GM21786 (cell line): Measurements from ENCODE around the gene ASS1.

Source experiments
- ATAC-seq: cut with Tn5 transposase; IDR thresholded peaks from one replicate; pipeline ENCODE4 v1.9.1; 2021; ENCODE audit not compliant: unreplicated experiment

ASS1 gene

DNA sequence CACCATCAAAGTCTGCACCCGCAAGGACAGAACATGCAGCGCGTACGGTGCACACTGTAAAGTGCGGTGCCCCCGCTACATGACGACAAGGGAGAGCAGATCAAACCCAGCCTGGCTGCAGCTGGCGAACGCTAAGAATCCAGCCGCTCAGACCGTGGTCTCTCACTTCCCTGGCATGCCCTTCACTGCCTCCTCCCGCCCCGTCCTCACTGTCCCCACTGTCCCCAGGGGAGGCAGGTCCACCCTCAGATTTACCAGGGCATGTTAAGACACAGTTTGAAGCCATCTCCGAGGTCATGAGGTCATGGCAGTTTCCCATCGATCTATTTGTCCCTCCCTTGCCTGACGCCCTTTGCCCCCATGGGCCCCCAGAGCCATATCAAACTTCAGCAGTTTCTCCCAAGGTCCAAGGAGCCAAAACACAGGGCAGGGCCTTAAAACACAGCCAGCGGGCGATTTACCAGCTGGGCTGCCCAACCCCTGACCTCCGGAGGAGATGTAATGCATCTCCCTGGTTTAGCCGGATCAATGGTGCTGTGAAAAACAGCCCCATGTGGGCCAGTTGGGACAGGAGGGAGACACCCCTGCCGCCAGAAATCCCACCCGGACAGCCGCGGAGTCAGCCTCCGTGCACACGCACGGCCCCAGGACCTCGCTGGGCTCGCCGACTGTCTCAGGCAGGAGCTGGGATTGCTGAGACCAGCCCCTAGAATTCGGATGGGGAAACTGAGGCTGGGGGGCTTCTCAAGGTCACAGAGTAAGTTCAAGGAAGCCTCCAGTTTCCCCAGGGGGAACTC lies 82.3 kb downstream of the ASS1 start:
- no peak for ATAC-seq

DNA sequence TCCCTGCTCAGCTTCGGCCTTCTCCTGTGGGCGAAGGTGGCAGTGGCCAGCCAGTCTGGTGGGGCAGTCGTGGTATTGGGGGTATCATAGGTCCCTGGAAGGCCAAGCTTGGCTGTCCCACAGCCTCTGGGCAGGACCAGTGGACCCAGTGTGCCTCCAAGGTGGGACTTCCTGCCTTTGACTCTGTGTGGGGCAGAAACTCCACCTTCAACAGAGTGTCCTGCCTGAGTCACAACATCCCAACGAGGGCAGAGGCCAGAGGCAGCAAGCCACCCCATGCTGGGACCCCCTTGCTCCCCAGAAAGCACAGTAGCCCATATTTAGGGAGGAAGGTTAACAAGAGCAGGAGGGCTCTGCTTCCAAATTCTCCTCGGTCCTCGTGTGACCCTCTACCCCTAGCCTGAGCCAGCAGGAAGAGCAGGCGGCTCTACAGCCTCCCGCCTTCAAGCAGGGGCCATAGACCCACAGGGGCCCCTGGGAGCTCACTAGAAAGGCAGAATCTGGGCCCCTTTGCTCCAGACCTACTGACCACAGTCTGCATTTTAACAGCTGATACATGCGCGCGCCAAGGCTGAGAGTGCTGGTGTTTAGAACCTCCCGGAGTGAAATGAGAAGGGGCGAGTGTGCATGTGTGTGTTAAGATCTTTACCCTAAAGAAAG lies 83.0 kb downstream of the ASS1 start:
- no peak for ATAC-seq

DNA sequence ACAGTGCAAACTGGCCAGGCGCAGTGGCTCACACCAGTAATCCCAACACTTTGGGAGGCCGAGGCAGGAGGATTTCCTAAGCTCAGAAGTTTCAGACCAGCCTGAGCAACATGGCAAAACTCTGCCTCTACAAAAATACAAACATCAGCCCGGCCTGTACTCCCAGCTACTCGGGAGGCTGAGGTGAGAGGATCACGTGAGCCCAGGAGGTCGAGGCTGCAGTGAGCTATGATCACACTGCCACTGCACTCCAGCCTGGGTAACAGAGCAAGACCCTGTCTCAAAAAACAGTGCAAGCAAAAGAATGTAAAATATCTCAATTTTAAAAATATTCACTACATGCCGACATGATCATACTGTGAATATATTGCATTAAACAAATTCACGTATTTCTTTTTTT lies 83.9 kb downstream of the ASS1 start:
- no peak for ATAC-seq

DNA sequence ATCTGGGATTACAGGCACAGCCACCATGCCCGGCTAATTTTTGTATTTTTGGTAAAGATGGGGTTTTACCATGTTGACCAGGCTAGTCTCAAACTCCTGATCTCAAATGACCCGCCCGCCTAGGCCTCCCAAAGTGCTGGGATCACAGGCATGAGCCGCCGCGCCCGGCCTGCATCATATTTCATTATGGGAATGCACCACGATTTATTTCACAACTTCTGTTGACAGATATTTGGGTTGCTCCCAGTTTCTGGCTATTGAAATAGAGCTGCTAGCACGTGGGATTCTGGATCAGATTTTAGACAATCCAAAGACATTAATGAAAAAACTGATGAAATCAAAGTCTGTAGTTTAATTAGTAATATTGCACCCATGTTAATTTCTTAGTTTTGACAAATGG lies 86.2 kb downstream of the ASS1 start:
- no peak for ATAC-seq

DNA sequence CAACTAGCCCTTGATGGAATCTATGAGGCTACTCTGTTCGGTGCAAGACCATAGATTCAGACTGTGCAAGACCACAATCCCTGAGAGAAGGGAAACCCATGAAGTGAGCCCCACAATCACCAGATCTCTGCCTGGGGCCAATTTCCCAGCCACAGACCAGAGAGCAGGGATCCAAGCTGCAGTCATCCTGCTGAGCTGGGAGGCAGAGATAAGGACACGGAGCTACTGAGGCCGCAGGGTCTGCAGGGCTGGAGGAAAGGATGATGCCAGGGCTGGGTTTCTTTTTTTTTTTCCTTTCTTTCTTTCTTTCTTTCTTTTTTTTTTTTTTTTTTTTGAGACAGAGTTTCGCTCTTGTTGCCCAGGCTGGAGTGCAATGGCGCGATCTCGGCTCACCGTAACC lies 86.9 kb downstream of the ASS1 start:
- ATAC-seq, result no peak

DNA sequence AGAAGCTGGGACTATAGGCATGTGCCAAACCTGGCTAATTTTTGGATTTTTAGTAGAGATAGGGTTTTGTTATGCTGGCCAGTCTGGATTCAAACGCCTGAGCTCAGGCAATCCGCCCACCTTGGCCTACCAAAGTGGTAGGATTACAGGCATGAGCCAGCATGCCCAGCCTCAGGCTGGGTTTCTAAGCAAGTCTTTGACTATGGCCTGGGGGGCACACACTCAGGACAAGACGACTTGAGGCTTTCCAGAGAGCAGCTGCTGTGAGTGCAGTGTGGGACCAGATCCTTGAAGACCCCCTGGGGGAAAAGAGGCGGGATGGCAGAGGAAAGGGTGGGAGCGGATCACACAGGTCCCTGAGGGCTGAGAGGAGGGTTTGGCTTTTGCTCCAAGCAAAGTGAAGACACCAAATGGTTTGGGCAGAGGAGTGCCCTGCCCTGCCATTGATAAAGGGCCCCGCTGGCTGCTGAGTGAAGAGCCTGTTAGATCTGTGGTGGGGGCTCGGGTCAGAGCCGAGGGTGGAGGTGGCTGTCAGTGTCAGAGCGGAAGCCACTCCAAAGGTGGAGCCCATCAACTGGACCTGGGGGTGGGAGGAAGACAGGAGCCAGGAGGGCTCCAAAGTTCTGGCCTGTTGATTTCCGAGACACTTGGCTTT lies 87.8 kb downstream of the ASS1 start:
- no peak for ATAC-seq

DNA sequence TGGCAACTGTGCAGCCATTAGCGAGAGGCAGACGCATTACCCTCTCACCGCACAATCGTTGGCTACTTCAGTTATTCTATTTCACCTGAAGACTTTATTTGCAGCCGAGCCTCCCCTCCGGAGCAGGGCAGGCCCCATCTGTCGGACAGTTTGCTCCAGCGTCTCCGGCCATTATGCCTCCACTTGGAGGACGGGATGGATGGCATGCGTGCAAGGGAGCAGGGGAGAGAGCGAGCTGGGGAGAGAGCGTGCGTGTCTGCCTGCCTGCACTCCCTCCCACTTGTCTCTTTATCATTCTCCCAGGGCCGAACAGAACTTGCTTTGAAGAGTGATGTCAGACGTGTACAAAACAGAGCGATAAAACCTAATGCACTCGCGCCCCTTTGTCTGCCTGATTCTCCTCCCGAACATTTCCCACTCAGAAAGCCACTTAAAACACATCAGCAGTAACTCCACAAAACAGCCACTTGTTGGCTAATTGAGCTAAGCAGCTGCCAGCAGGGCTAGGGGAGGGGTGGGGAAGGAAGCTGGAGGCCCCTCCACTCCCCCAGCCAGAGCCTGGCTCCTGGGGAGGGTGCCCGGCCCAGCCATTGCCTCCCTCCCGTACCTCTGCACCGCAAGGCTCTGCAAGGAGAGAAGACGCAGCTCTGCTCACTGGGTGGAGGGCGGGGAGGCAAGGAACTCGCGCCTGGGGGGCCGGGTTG lies 91.2 kb downstream of the ASS1 start:
- no peak for ATAC-seq

DNA sequence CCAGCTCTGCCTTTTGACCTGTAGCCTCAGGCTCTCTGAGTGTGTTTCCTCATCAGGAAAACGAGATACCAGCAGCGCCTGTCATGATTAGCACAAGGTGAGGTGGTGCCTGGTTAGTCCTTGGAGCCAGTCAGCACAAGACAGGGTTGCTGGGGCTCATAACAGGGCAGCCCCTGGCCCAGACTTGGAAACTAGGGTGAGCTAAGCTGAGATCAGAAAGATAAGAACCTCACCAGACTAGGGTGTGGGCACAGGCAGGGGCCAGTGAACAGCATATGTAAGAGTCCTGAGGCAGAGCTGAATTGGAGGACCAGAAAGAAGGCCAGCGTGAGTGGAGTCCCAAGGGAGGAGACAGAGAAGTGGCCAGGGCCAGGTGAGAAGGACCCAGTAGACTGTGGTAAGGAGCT lies 91.9 kb downstream of the ASS1 start:
- no peak for ATAC-seq

DNA sequence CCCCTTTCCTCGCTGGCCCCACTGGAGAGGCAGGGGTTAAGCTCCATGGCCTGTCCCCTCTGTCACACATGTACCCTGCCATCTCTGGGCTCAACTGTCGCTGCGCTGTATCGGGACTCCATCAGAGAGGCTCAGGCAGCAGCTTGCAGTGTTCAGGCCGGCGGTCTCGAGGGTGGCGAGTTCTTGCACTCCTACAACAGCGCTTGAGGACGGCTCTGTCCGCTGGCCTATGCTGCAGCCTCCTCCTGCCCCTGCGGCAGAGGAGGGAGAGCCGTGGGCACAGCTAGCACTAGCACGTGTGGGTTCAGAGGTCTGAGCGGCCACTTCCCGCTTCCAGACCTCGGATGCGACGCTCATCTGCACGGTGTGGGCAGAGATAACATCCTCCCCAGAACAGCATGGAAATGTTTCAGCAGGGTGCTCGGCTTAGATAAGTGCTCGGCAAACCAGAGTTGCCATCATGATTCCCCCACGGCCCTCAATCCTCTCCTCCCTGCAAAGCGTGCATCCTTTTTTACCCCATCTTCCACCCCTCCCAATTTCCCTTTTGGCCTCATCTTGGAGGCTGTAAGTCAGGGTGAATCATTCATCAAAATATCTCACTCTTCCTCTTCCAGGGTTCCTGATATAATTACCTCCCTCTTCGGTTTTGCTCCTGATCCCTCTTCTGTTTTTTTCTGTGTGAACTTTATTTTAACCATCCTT lies 92.7 kb downstream of the ASS1 start:
- no peak for ATAC-seq

DNA sequence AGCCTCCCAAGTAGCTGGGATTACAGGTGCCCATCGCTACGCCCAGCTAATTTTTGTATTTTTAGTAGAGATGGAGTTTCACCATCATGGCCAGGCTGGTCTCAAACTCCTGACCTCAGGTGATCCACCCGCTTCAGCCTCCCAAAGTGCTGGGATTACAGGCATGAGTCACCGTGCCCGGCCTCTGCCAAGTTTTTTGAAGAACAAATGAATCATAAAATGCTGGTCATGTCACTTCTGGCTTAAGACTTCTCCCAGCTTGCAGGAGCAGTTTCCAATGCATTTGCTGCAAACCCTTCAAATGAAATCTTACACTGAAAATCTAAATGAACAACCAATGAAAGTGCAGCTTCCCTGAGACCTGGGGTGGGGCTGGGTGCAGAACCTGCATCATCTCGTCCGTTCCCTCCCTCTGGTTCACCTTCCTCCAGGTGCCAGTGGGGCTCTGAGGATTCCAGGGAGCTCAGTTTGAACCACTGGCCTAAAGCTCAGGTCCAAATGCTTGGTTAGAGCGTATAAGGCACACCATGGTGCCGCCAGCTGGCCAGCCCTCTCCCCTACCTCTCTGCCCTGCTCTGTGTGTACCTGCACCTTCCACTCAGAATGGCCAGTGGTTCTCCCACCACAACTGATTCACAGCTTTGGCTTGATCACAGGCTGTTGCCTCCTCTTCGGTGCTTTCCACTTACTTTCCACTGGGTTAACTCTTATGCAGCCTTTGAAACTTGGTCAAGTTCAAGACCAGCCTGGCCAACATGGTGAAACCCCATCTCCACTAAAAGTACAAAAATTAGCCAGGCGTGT lies 94.9 kb downstream of the ASS1 start:
- ATAC-seq, result no peak

DNA sequence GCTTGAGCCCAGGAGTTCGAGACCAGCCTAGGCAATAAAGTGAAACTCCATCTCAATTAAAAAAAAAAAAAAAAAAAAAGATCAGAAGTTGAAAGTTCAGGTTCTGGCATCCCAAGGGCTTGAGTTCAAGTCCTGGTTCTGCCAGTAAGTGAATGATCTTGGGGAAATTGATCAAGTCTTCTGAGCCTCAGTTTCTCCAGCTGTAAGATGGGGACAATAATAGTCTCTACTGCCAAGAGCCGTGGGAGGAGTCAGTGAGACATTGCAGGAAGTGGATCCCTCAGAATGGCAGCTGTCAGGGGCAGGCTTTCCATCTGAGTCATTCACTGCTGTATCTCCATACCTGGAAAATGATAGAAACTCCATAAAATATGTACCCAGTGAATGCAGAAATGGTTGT lies 96.8 kb downstream of the ASS1 start:
- ATAC-seq, result no peak

DNA sequence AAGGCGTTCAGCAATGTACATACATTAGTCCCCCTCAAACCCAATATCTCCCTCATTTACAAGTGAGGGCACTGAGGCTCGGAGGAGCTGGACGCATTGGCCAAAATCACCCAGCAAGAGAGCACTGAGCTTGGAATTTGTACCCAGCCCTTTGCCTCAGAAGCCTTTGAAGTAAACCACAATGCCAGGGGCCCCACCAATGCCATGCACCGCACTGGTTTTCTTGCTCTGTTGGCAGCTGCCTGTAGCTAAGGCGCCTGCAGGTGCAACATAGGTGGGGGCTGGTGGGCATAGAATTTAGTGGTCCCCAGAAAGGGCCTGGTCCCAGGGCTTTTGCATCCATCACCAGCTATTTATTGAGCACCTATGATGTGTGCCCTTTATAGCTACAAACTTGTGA lies 97.3 kb downstream of the ASS1 start:
- ATAC-seq, result no peak

DNA sequence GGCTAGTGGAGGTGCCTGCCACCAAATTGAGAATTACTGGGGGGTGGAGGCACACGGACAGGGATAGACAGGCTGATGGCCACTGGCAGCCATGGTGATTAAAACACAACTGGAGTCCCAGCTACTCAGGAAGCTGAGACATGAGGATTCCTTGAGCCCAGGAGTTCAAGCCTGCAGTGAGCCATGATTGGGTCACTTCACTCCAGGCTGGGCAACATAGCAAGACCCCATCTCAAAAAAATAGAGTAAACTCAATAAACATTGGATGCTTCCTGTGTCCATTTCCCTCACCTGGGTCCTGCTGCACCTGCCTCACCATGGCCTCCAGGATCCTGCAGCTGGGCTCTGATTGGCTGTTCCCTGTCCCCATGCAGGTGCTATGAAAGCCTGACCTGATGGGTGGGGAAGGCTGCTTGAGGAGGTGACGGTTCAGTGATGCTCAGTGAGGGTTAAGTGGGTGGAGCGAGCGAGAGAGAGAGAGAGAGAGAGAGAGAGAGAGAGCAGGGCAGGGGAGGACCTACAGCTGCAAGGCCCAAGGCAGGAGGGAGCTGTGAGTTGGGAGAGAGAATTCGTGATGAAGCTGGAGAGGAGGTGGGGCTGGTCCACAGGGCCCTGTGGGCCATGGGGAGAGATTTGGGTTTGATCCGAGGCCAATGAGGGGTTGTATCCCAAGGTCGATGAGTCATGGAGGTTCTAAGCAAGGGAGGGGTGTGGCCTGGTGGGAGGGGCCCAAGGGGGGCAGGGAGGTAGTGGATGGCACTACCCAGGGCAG lies 97.9 kb downstream of the ASS1 start:
- ATAC-seq, result no peak

DNA sequence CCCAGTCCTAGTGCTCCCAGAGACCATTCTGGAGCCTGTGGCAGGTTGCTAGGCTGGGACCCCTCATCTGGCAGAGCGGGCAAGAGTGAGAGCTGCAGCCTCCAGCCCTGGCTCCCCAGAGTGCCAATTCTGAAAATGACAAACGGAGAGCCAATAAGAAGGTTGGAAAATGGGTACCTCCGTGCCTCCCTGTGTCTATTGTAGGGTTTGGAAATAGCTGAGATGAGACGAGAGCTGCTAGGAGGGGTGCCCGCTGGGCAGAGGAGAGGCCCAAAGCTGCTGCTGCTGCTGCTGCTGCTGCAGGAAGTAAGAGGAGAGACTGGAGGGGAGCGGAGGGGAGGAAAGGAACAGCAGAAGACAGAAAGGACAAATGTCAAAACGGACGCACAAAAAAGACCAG lies 98.6 kb downstream of the ASS1 start:
- no peak for ATAC-seq

DNA sequence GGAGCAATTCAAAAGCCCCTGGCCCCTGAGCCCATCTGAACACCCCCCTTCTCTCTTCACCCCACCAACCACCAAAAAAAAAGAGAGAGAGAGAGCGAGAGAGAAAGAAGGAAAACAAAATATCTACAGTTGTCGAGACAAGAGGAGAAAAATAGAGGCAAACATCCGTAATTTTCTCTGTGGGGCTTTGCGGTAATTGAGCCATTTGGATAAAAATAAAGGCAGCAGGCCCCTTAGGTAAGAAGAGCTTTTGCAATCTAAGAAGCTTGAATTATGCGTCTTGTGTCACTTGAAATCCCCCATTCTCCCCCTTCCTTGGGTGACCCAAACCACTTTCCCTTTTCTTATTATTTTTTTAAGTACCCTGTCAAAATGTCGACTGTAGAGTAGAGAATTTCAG lies 99.1 kb downstream of the ASS1 start:
- ATAC-seq, result no peak

DNA sequence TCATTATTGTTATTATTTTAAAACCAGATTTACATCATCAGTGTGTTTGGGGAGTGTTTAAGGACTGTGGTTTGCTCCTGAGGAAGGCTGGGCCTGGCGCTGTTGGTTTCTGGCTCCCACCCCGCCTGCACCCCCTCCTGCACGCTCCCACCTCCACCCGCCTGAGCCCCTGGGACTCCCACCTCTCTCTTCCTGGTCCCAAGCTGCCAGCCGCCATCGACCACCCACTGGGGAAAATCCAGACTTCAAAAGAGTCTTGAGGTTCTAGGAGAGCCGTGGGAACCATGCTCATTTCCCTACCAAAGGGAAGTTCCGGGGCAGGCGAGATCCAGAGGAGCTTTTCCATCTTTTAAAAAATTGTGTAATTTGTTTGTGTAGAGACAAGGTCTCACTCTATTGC lies 99.6 kb downstream of the ASS1 start:
- ATAC-seq, result no peak

DNA sequence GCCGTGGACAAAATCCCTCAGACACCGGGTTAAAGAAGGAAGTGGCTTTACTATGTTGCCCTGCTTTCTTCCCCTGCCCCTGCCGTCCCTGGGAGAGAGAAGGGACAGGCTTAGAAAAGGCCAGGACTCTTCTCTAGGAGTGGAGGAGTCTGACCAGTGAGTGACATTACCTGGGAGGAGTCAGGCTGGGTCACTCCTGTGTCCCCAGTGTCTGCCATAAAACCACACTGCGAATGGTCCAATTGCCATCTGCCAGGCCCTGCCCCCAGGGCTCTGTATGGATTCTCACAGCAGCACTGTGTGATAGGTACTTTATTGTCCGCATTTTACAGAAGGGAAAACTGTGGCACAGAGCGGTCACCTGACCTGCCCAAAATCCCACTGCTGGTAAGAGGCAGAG lies 103.3 kb downstream of the ASS1 start:
- no peak for ATAC-seq

DNA sequence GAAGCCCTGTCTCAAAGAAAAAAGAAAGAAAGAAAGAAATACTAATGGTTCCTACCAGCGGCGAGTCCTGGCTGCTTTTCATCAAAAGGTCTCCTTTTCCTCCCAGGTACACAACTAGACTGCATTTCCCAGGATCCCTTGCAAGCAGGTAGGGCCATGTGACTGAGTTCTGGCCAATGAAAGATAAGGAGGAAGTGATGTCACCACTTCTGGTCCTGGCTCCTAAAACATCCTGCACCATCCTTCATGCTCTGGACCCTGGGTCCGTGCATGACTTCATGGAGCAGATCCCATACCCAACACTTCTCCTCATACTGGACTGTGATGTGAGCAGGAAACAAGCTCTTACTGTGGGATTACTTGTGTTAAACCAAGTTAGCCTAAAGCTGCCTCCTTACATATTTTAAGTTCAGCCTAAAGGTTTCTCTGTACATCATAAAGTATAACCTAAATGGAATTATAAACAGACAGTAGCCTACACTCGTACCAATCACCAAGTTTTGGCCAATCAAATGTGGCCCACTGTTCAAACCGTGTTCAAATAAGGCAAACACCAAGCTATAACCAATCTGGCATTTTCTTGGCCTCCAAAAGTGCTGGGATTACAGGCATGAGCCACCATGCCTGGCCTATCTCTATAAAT lies 104.5 kb downstream of the ASS1 start:
- no peak for ATAC-seq
